HEK293 (cell line): ENCODE measurements around the gene HEPH.

Source experiments
- GLI4 ChIP-seq: fragments of 450-650 bp; formaldehyde crosslinking; IDR thresholded peaks from 2 replicates; pipeline ENCODE4 v1.5.1; 2016; ENCODE audit warnings: missing biosample characterization, missing genetic modification characterization
- GLIS2 ChIP-seq: fragments of 450-650 bp; formaldehyde crosslinking; IDR thresholded peaks from 2 replicates; pipeline ENCODE4 v1.5.1; 2016; ENCODE audit warnings: missing biosample characterization, missing genetic modification characterization
- PRDM2 ChIP-seq: fragments of 450-650 bp; formaldehyde crosslinking; IDR thresholded peaks from 2 replicates; pipeline ENCODE4 v1.5.1; 2016; ENCODE audit warnings: missing biosample characterization, missing genetic modification characterization, borderline replicate concordance
- ZNF274 ChIP-seq, 2 experiments: fragments of 200-500 bp in 1 of 2; fragments of 450-650 bp in 1 of 2; sonication (Bioruptor generic) in 1 of 2; formaldehyde crosslinking in 1 of 2; IDR thresholded peaks; 2 replicates each; pipeline versions ENCODE4 v1.5.1 to v1.6.1; 2014 to 2016; ENCODE audit warnings: borderline replicate concordance in 1 of 2, inconsistent platforms in 1 of 2, low read length in 1 of 2, missing biosample characterization in 1 of 2, missing genetic modification characterization in 1 of 2
- ZNF530 ChIP-seq: fragments of 450-650 bp; formaldehyde crosslinking; IDR thresholded peaks from 2 replicates; pipeline ENCODE4 v1.5.1; 2016; ENCODE audit warnings: low read depth, missing biosample characterization, missing genetic modification characterization
- ZNF621 ChIP-seq: fragments of 450-650 bp; formaldehyde crosslinking; IDR thresholded peaks from 2 replicates; pipeline ENCODE4 v1.5.1; 2017; ENCODE audit warnings: missing biosample characterization, missing genetic modification characterization
- ZNF670 ChIP-seq: fragments of 450-650 bp; formaldehyde crosslinking; IDR thresholded peaks from 2 replicates; pipeline ENCODE4 v1.5.1; 2016; ENCODE audit warnings: missing biosample characterization, missing genetic modification characterization, low read depth
- ZNF837 ChIP-seq: fragments of 450-650 bp; formaldehyde crosslinking; IDR thresholded peaks from 2 replicates; pipeline ENCODE4 v1.5.1; 2016; ENCODE audit warnings: missing biosample characterization, missing genetic modification characterization
- TF ChIP-seq, protein P1 (sequence below): fragments of 450-650 bp; formaldehyde crosslinking; IDR thresholded peaks from 2 replicates; pipeline ENCODE4 v1.5.1; 2016; ENCODE audit warnings: missing biosample characterization, missing genetic modification characterization
- TF ChIP-seq, protein P2 (sequence below): fragments of 450-650 bp; formaldehyde crosslinking; IDR thresholded peaks from 2 replicates; pipeline ENCODE4 v1.5.1; 2016; ENCODE audit warnings: missing biosample characterization, missing genetic modification characterization
- TF ChIP-seq, protein P3 (sequence below): fragments of 450-650 bp; formaldehyde crosslinking; IDR thresholded peaks from 2 replicates; pipeline ENCODE4 v1.5.1; 2016; ENCODE audit warnings: missing biosample characterization, missing genetic modification characterization
- TF ChIP-seq, protein P4 (sequence below): sonication (generic); formaldehyde crosslinking; IDR thresholded peaks from 2 replicates; pipeline ENCODE4 v1.8.1; 2022; ENCODE audit warnings: mild to moderate bottlenecking, moderate library complexity, missing genetic modification reagents

- TF ChIP-seq, protein P1, sequence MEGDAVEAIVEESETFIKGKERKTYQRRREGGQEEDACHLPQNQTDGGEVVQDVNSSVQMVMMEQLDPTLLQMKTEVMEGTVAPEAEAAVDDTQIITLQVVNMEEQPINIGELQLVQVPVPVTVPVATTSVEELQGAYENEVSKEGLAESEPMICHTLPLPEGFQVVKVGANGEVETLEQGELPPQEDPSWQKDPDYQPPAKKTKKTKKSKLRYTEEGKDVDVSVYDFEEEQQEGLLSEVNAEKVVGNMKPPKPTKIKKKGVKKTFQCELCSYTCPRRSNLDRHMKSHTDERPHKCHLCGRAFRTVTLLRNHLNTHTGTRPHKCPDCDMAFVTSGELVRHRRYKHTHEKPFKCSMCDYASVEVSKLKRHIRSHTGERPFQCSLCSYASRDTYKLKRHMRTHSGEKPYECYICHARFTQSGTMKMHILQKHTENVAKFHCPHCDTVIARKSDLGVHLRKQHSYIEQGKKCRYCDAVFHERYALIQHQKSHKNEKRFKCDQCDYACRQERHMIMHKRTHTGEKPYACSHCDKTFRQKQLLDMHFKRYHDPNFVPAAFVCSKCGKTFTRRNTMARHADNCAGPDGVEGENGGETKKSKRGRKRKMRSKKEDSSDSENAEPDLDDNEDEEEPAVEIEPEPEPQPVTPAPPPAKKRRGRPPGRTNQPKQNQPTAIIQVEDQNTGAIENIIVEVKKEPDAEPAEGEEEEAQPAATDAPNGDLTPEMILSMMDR, result no peak
- no peak for TF ChIP-seq ZNF274 (IDR thresholded peaks at IDR 0.05; ENCODE audit: low read length)
- no peak for TF ChIP-seq ZNF274 (tag by site-specific recombination; IDR thresholded peaks at IDR 0.05; ENCODE audit: borderline replicate concordance)
- TF ChIP-seq GLI4 (tag by site-specific recombination), result no peak
- TF ChIP-seq ZNF530 (tag by site-specific recombination), result no peak
- TF ChIP-seq GLIS2 (tag by site-specific recombination), result no peak
- TF ChIP-seq ZNF837 (tag by site-specific recombination), result no peak
- no peak for TF ChIP-seq ZNF670 (tag by site-specific recombination)
- TF ChIP-seq, protein P2, sequence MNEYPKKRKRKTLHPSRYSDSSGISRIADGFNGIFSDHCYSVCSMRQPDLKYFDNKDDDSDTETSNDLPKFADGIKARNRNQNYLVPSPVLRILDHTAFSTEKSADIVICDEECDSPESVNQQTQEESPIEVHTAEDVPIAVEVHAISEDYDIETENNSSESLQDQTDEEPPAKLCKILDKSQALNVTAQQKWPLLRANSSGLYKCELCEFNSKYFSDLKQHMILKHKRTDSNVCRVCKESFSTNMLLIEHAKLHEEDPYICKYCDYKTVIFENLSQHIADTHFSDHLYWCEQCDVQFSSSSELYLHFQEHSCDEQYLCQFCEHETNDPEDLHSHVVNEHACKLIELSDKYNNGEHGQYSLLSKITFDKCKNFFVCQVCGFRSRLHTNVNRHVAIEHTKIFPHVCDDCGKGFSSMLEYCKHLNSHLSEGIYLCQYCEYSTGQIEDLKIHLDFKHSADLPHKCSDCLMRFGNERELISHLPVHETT (tag by site-specific recombination), result no peak
- TF ChIP-seq, protein P3, sequence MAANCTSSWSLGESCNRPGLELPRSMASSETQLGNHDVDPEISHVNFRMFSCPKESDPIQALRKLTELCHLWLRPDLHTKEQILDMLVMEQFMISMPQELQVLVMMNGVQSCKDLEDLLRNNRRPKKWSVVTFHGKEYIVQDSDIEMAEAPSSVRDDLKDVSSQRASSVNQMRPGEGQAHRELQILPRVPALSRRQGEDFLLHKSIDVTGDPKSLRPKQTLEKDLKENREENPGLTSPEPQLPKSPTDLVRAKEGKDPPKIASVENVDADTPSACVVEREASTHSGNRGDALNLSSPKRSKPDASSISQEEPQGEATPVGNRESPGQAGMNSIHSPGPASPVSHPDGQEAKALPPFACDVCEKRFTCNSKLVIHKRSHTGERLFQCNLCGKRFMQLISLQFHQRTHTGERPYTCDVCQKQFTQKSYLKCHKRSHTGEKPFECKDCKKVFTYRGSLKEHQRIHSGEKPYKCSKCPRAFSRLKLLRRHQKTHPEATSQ (tag by site-specific recombination), result no peak
- no peak for TF ChIP-seq PRDM2 (tag by site-specific recombination)
- no peak for TF ChIP-seq ZNF621 (tag by site-specific recombination)
- TF ChIP-seq, protein P4, sequence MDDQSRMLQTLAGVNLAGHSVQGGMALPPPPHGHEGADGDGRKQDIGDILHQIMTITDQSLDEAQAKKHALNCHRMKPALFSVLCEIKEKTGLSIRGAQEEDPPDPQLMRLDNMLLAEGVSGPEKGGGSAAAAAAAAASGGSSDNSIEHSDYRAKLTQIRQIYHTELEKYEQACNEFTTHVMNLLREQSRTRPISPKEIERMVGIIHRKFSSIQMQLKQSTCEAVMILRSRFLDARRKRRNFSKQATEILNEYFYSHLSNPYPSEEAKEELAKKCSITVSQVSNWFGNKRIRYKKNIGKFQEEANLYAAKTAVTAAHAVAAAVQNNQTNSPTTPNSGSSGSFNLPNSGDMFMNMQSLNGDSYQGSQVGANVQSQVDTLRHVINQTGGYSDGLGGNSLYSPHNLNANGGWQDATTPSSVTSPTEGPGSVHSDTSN (CRISPR knock-in tag), result no peak
Measured at GRCh38 chrX:66149519-66149918, 14.5 kb upstream of the HEPH start.
